ENCODE measurements around the gene KLF17.
"Not testable (repeated sequence)": the region's sequence is repeated elsewhere in the genome, so short reads cannot be mapped to it uniquely, and the experiment has no call there.

The KLF17 gene

DNA sequence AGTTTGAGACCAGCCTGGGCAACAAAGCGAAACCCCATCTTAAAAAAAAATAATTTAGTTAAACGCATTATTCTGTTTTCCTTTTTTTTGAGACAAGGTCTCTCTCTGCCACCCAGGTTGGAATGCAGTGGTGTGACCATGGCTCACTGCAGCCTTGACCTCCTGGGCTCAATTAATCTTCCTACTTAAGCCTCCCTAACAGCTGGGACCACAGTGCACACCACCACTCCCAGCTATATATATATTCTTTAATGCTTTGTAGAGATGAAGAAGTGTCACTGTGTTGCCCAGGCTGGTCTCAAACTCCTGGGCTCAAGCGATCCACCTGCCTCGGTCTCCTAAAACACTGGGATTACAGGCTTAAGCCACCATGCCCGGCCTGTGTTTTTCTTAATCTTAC lies 7.7 kb upstream of the KLF17 start:
- no peaks in the 10 kb centered on the region for H3K36me3 ChIP-seq (ENCODE audit: insufficient read depth, low read length)
- H3K9ac ChIP-seq (ENCODE audit: low read depth, low read length), result no peak overlapping the region
- no peak overlapping the region for H3K4me3 ChIP-seq (ENCODE audit: low read length)
- no peaks in the 10 kb centered on the region for H3K27me3 ChIP-seq (ENCODE audit: insufficient read depth, low read length)
- WGBS, result 90% methylated on average over 5 of the region's 5 CpGs
- H3K4me1 ChIP-seq (ENCODE audit: insufficient read depth, low read length), result peaks cover 6% of the 10 kb centered on the region; the same call in 1 of the 2 replicates
- H3K27ac ChIP-seq (ENCODE audit: low read depth, low read length), result no peak overlapping the region
- no peaks in the 10 kb centered on the region for H3K9me3 ChIP-seq (ENCODE audit: insufficient read depth, low read depth, low read length)

- 98% methylated on average over 3 of the region's 4 CpGs for whole genome bisulfite sequencing
- H3K9ac ChIP-seq (ENCODE audit: low read depth, low read length), result no peak overlapping the region
Observed at GRCh38 chr1:44111861-44112260, 6.8 kb upstream of the KLF17 start.

GRCh38 chr1:44112486-44112885 lies 6.1 kb upstream of the KLF17 start:
- WGBS, result 93% methylated on average over 3 of the region's 3 CpGs
- Histone ChIP-seq H3K27me3 (ENCODE audit: insufficient read depth, low read length) (no peaks in the 10 kb centered on the region), H3K36me3 (ENCODE audit: insufficient read depth, low read length) (no peaks in the 10 kb centered on the region)

More at GRCh38 chr1:44111861-44112260, 6.8 kb upstream of the KLF17 start:
- Histone ChIP-seq H3K9me3 (ENCODE audit: insufficient read depth, low read depth, low read length) (no peaks in the 10 kb centered on the region), H3K4me1 (ENCODE audit: insufficient read depth, low read length) (no peaks in the 10 kb centered on the region), H3K27ac (ENCODE audit: low read depth, low read length) (no peak overlapping the region), H3K36me3 (ENCODE audit: insufficient read depth, low read length) (no peaks in the 10 kb centered on the region), H3K27me3 (ENCODE audit: insufficient read depth, low read length) (no peaks in the 10 kb centered on the region), H3K4me3 (ENCODE audit: low read length) (no peak overlapping the region)

GRCh38 chr1:44113095-44113609 lies 5.5 kb upstream of the KLF17 start:
- no peaks in the 10 kb centered on the region for H3K36me3 ChIP-seq (ENCODE audit: insufficient read depth, low read length)
- H3K9ac ChIP-seq (ENCODE audit: low read depth, low read length), result no peak overlapping the region
- no peaks in the 10 kb centered on the region for H3K9me3 ChIP-seq (ENCODE audit: insufficient read depth, low read depth, low read length)
- WGBS, result 87% methylated on average over 2 of the region's 2 CpGs
- no peaks in the 10 kb centered on the region for H3K4me1 ChIP-seq (ENCODE audit: insufficient read depth, low read length)
- no peak overlapping the region for H3K4me3 ChIP-seq (ENCODE audit: low read length)
- H3K27me3 ChIP-seq (ENCODE audit: insufficient read depth, low read length), result no peaks in the 10 kb centered on the region
- H3K27ac ChIP-seq (ENCODE audit: low read depth, low read length), result no peak overlapping the region

More at GRCh38 chr1:44112486-44112885, 6.1 kb upstream of the KLF17 start:
- Histone ChIP-seq H3K9ac (ENCODE audit: low read depth, low read length) (no peak overlapping the region), H3K4me3 (ENCODE audit: low read length) (no peak overlapping the region), H3K4me1 (ENCODE audit: insufficient read depth, low read length) (no peaks in the 10 kb centered on the region), H3K27ac (ENCODE audit: low read depth, low read length) (no peak overlapping the region), H3K9me3 (ENCODE audit: insufficient read depth, low read depth, low read length) (no peaks in the 10 kb centered on the region)

DNA sequence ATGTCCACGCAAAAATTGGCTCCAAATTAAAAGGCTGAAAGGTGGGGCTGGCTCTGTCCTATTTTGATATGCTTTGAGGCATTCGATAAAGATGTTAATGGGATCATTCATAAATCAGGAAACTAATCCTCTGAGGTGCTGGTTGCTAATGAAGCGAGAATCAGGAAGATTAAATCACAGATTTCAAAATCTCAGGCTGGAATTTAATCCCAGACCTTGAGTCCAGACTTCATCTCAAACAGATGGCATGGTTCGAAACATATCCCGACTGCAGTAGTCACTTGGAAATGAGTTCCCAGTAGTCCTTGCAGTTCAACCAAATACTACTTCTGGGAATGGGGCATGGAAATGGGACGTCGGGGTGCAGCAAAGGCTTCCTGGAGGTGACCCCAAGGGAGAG lies 4.5 kb upstream of the KLF17 start:
- Histone ChIP-seq H3K9ac (ENCODE audit: low read depth, low read length) (no peak overlapping the region), H3K4me3 (ENCODE audit: low read length) (no peak overlapping the region), H3K36me3 (ENCODE audit: insufficient read depth, low read length) (no peaks in the 10 kb centered on the region), H3K27me3 (ENCODE audit: insufficient read depth, low read length) (no peaks in the 10 kb centered on the region), H3K4me1 (ENCODE audit: insufficient read depth, low read length) (no peaks in the 10 kb centered on the region), H3K9me3 (ENCODE audit: insufficient read depth, low read depth, low read length) (no peaks in the 10 kb centered on the region), H3K27ac (ENCODE audit: low read depth, low read length) (no peak overlapping the region)
- 93% methylated on average over 7 of the region's 7 CpGs for WGBS

GRCh38 chr1:44117272-44117671 lies 1.3 kb upstream of the KLF17 start:
- H3K9me3 ChIP-seq (ENCODE audit: insufficient read depth, low read depth, low read length); H3K4me3 ChIP-seq (ENCODE audit: low read length); H3K27me3 ChIP-seq (ENCODE audit: insufficient read depth, low read length); H3K4me1 ChIP-seq (ENCODE audit: insufficient read depth, low read length); H3K9ac ChIP-seq (ENCODE audit: low read depth, low read length); H3K27ac ChIP-seq (ENCODE audit: low read depth, low read length); H3K36me3 ChIP-seq (ENCODE audit: insufficient read depth, low read length): not testable (repeated sequence)
- 98% methylated on average over 10 of the region's 10 CpGs for WGBS

DNA sequence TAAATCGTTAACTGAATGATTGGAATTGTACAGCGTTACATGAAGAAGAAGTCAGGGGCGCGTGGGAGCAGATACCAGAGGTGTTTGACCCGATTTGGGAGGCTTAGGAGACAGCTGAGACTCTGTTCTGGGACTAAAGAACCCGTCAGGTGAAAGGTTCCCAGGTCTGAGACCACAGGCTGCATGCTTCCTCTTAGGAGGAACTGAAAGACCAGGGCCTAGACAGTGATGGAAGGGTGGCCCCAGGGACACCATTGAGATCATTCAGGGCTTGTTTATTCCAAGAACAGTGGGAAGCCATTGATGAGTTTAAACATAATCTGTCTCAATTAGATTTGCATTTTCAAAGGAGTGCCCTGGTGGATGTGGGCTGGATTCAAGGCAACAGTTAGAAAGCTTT lies 904 bp downstream of the KLF17 start:
- WGBS, result 81% methylated on average over 6 of the region's 6 CpGs

DNA sequence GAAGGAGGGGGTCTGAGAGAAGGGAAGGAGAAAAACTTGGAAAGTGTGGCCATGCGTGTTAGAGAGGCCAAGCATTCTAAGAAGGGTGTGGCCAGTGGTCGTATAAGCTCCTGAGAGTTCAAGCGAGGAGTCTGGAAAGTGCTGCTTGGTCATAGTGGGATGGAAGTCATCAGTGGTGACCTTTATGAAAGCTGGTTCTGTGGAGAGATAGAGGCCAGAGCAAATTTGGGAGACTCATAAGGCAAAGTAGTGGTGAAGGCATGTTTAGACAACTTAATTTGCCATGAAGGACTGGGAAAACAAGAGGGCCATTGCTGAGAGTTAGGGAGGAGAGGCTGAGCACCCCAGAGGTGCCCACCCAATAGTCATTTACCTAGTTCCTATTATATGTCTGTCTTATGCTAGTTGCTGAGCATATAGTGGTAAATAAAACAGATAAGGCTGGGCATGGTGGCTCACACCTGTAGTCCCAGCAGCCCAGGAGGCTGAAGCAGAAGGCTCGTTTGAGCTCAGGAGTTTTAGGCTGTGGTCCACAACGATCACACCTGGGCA lies 1.9 kb downstream of the KLF17 start:
- Histone ChIP-seq H3K36me3 (ENCODE audit: insufficient read depth, low read length) (no peaks in the 10 kb centered on the region), H3K27ac (ENCODE audit: low read depth, low read length) (no peak overlapping the region), H3K4me3 (ENCODE audit: low read length) (no peak overlapping the region), H3K27me3 (ENCODE audit: insufficient read depth, low read length) (no peaks in the 10 kb centered on the region), H3K9me3 (ENCODE audit: insufficient read depth, low read depth, low read length) (no peaks in the 10 kb centered on the region), H3K4me1 (ENCODE audit: insufficient read depth, low read length) (no peaks in the 10 kb centered on the region), H3K9ac (ENCODE audit: low read depth, low read length) (no peak overlapping the region)
- 89% methylated on average over 5 of the region's 5 CpGs for WGBS

More for the DNA sequence above, 904 bp downstream of the KLF17 start:
- no peaks in the 10 kb centered on the region for H3K4me1 ChIP-seq (ENCODE audit: insufficient read depth, low read length)
- no peak overlapping the region for H3K27ac ChIP-seq (ENCODE audit: low read depth, low read length)
- H3K36me3 ChIP-seq (ENCODE audit: insufficient read depth, low read length), result no peaks in the 10 kb centered on the region
- H3K27me3 ChIP-seq (ENCODE audit: insufficient read depth, low read length), result no peaks in the 10 kb centered on the region
- no peaks in the 10 kb centered on the region for H3K9me3 ChIP-seq (ENCODE audit: insufficient read depth, low read depth, low read length)
- H3K9ac ChIP-seq (ENCODE audit: low read depth, low read length), result no peak overlapping the region
- no peak overlapping the region for H3K4me3 ChIP-seq (ENCODE audit: low read length)

DNA sequence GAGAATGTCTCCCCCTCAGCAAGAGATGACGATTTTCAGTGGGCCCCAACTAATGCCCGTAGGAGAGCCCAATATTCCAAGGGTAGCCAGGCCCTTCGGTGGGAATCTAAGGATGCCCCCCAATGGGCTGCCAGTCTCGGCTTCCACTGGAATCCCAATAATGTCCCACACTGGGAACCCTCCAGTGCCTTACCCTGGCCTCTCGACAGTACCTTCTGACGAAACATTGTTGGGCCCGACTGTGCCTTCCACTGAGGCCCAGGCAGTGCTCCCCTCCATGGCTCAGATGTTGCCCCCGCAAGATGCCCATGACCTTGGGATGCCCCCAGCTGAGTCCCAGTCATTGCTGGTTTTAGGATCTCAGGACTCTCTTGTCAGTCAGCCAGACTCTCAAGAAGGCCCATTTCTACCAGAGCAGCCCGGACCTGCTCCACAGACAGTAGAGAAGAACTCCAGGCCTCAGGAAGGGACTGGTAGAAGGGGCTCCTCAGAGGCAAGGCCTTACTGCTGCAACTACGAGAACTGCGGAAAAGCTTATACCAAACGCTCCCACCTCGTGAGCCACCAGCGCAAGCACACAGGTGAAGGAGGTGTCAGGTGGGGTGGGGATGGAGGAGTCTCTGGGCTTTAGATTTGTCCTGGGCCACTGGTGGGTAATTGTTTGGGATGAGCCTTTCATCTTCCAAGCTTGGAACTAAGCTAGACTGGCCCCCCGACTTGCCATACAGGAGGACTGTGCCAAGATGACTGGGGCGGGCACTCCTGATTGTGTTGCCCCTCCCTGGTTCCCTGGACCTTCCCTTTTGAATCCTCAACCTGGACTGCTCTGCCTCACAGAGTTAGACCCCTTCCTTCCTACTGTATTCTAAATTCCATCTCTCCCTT lies 11.2 kb downstream of the KLF17 start:
- H3K4me3 ChIP-seq (ENCODE audit: low read length), result no peak overlapping the region
- WGBS, result 92% methylated on average over 16 of the region's 16 CpGs
- no peak overlapping the region for H3K9ac ChIP-seq (ENCODE audit: low read depth, low read length)
- no peak overlapping the region for H3K27ac ChIP-seq (ENCODE audit: low read depth, low read length)
- H3K36me3 ChIP-seq (ENCODE audit: insufficient read depth, low read length), result no peaks in the 10 kb centered on the region
- H3K27me3 ChIP-seq (ENCODE audit: insufficient read depth, low read length), result no peaks in the 10 kb centered on the region
- H3K9me3 ChIP-seq (ENCODE audit: insufficient read depth, low read depth, low read length), result no peaks in the 10 kb centered on the region
- no peaks in the 10 kb centered on the region for H3K4me1 ChIP-seq (ENCODE audit: insufficient read depth, low read length)

GRCh38 chr1:44131411-44131810 lies 12.8 kb downstream of the KLF17 start:
- Histone ChIP-seq H3K9ac (ENCODE audit: low read depth, low read length) (no peak overlapping the region), H3K4me1 (ENCODE audit: insufficient read depth, low read length) (no peaks in the 10 kb centered on the region), H3K27me3 (ENCODE audit: insufficient read depth, low read length) (no peaks in the 10 kb centered on the region), H3K4me3 (ENCODE audit: low read length) (no peak overlapping the region), H3K27ac (ENCODE audit: low read depth, low read length) (no peak overlapping the region), H3K36me3 (ENCODE audit: insufficient read depth, low read length) (no peaks in the 10 kb centered on the region), H3K9me3 (ENCODE audit: insufficient read depth, low read depth, low read length) (no peaks in the 10 kb centered on the region)
- 80% methylated on average over 3 of the region's 3 CpGs for WGBS

DNA sequence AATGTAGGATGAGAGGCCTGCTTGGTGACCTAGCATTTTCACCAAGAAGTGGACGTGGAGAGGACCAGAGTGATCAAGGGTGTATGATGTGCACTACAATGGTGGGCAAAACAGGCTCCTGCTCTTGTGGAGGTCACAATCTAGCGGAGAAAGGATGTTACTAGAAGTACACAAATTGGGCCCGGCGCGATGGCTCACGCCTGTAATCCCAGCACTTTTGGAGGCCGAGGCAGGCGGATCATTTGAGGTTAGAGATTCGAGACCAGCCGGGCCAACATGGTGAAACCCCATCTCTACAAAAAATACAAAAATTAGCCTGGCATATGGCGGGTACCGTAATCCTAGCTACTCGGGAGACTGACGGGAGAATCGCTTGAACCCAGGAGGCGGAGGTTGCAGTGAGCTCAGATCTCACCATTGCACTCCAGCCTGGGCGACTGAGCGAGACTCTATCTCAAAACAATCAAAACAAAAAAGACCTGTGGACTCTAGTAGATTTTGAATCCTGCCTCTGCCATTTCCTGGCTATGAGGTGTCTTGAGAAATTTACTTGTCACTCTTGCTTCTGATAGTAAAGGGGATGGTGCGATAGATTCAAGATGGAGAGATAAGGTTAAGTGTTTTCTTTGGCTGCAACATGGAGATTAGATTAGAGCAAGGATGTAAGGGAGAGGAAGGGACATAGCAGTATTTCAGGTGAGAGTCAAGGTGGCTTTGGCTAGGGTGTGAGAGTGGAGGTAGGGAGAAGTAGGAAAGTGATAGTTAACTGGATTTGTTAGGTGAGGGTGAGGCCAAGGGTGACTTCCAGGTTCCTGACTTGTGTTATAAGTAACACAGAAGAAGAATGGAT lies 15.7 kb downstream of the KLF17 start:
- WGBS, result 93% methylated on average over 19 of the region's 19 CpGs
- H3K27ac ChIP-seq (ENCODE audit: low read depth, low read length), result no peak overlapping the region
- no peaks in the 10 kb centered on the region for H3K4me1 ChIP-seq (ENCODE audit: insufficient read depth, low read length)
- no peak overlapping the region for H3K4me3 ChIP-seq (ENCODE audit: low read length)
- no peaks in the 10 kb centered on the region for H3K9me3 ChIP-seq (ENCODE audit: insufficient read depth, low read depth, low read length)
- H3K9ac ChIP-seq (ENCODE audit: low read depth, low read length), result no peak overlapping the region
- no peaks in the 10 kb centered on the region for H3K27me3 ChIP-seq (ENCODE audit: insufficient read depth, low read length)
- no peaks in the 10 kb centered on the region for H3K36me3 ChIP-seq (ENCODE audit: insufficient read depth, low read length)

Measured in HUES64 (cell line).